ES-I3 (cell line): Measurements from ENCODE around the gene KRTAP12-1.
"Not testable (repeated sequence)": the region's sequence is repeated elsewhere in the genome, so short reads cannot be mapped to it uniquely, and the experiment has no call there.

Experiments
- H3K36me3 ChIP-seq: 2 replicates; pipeline ENCODE4 v1.6.1; 2013; ENCODE audit warnings: mild to moderate bottlenecking, low read length, control low read depth, moderate library complexity; ENCODE audit not compliant: insufficient read depth
- H3K4me1 ChIP-seq: 2 replicates; pipeline ENCODE4 v1.6.1; 2013; ENCODE audit warnings: mild to moderate bottlenecking, control low read depth, low read length; ENCODE audit not compliant: insufficient read depth
- H3K9ac ChIP-seq: 2 replicates; pipeline ENCODE4 v1.6.1; 2013; ENCODE audit warnings: low read depth, mild to moderate bottlenecking, low read length, moderate library complexity
- H3K9me3 ChIP-seq: 2 replicates; pipeline ENCODE4 v1.6.1; 2013; ENCODE audit warnings: mild to moderate bottlenecking, low read length, moderate library complexity; ENCODE audit not compliant: control insufficient read depth, insufficient read depth

The KRTAP12-1 gene

DNA sequence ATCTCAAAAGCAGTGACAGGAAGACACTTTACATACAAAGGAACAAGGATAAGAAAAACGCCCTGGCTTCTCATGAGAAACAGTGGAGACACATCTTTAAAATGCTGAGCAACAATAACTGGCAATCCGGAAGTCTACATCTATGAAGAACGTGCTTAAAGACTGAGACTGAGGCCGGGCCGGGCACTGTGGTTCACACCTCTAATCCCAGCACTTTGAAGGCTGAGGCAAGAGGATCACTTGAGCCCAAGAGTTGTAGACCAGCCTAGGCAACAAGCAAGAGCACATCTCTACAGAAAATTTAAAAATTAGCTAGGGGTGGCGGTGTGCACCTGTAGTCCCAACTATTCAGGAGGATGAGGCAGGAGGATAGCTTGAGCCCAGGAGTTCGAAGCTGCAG lies 2.1 kb upstream of the KRTAP12-1 start:
- H3K9ac ChIP-seq: no peak overlapping the region
- H3K36me3 ChIP-seq: no peaks in the 10 kb centered on the region
- no peaks in the 10 kb centered on the region for H3K9me3 ChIP-seq
- H3K4me1 ChIP-seq: peaks cover 13% of the 10 kb centered on the region; the same call in 1 of the 2 replicates

DNA sequence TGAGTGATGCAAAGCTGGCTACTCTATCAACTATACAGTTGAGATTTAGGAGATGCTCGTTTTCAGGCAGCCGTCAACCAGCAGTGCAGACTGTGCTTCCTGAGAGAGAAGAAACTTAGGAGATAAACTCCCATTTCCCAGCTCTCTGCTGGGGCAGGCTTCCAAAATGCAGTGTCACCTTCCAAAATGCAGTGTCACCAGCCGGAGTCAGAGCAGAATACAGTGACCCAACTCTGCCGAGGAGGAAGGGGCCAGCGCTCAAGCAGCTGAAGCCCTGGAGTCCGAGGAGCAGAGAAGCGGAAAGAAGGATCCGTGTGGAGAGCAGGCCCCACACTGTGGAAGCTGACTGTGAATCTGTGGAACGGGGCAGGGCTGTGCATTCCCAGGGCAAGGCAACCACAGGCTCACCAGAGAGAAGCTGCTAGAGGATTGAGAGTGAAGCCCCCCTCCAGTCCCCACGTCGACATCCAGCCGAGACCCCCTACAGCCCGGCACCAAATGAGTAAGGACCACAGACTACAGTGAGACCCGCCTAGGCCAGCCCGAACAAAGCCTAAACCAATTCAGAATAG lies 703 bp upstream of the KRTAP12-1 start:
- H3K9me3 ChIP-seq: no peaks in the 10 kb centered on the region
- H3K4me1 ChIP-seq: peaks cover 13% of the 10 kb centered on the region; the same call in 1 of the 2 replicates
- H3K36me3 ChIP-seq: no peaks in the 10 kb centered on the region
- no peak overlapping the region for H3K9ac ChIP-seq

DNA sequence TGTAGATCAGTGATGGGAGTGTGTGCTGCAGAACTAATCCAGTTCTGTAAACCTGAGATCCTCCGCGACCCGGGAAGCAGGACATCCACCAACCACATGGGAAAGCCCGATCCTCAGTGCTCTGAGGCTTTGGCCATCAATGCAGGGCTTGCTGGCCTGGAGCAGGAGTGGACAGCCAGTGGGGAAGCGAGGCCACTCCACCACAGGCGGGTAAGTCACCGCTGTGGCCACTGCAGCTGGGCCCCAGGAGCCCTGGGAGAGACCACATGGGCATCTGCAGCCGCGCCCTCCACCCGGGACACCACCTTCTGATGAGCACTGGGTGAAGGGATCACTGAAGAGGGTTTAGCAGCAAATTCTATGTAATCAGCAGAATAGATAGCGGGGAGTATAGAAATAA lies 811 bp downstream of the KRTAP12-1 start:
- Histone ChIP-seq H3K4me1 (no peaks in the 10 kb centered on the region), H3K9me3 (no peaks in the 10 kb centered on the region; the same call in 1 of the 2 replicates), H3K9ac (no peak overlapping the region), H3K36me3 (no peaks in the 10 kb centered on the region; the same call in 1 of the 2 replicates)

DNA sequence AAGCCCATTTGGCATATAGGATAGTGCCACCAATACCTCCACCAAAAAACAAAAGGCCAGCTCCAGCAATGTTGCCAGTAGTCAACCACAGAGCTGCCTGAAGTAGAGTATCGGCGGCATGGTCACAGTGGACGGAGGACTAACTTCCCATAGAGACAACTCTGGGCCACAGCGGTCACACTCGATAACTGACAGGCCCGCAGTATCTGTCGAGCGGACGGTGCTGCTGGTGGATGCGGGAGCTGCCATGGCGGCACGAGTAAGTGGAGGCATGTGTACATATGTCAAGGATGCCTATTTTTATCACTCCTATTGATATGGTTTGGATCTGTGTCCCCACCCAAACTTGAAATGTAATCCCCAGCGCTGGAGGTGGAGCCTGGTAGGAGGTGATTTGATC lies 4.1 kb downstream of the KRTAP12-1 start:
- no peaks in the 10 kb centered on the region; the same call in 1 of the 2 replicates for H3K36me3 ChIP-seq
- H3K9ac ChIP-seq: no peak overlapping the region
- H3K9me3 ChIP-seq: no peaks in the 10 kb centered on the region; the same call in 1 of the 2 replicates
- H3K4me1 ChIP-seq: no peaks in the 10 kb centered on the region

DNA sequence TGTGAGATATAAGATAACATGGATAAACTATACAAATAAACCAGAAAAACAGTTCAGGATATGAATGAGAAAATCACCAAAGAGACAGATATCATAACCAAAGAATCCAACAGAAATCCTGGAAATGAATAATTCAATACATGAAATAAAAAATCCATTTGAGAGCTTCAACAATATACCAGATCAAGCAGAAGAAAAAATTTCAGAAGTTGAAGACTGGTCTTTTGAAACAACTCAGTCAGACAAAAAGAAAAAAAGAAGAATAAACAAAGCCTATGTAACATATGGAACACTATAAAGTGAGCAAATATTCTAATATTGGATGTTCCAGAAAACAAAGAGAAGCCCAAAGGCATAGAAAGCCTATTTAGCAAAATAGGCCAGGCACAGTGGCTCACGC lies 10.1 kb downstream of the KRTAP12-1 start:
- no peaks in the 10 kb centered on the region; the same call in 1 of the 2 replicates for H3K36me3 ChIP-seq
- peaks cover 3% of the 10 kb centered on the region; the same call in 1 of the 2 replicates for H3K9me3 ChIP-seq
- H3K4me1 ChIP-seq: no peaks in the 10 kb centered on the region
- H3K9ac ChIP-seq: no peak overlapping the region

DNA sequence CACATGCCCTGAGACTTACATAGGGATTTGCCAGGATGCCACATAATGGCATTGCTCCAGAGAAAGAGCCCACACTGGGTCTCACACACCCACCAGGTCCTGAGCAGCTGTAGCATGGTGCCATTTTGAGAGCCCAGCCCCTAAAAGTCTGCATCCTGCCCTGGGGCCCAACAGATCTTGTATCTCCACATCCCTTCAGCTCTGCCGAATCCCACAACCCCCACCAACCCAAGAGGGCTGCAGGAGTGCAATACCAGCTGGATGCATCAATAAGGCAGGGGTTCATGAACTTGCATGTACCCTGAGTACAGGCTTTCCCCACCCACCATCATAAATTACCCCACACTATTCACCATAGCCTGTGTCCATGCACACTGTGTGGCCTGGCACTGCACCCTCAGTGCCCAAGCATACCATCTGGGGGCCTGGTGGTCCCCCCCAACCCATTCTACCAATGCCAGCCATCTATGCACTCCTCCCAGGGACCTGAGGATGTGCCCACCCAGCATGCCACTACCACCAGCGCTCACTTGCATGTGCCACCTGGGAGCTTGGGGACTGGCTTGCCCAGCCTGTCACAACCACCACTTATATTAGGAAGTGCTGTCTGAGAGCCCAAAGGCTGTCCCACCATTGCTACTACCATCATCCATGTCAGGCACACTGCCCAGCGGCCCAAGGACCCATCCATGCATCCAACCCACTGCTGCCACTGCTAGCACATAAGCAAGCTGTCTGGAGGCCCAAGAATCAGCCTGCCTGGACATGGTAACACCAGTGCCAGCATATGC lies 11.1 kb downstream of the KRTAP12-1 start:
- H3K4me1 ChIP-seq: no peaks in the 10 kb centered on the region
- H3K9me3 ChIP-seq: peaks cover 3% of the 10 kb centered on the region; the same call in 1 of the 2 replicates
- no peaks in the 10 kb centered on the region for H3K36me3 ChIP-seq
- no peak overlapping the region for H3K9ac ChIP-seq

DNA sequence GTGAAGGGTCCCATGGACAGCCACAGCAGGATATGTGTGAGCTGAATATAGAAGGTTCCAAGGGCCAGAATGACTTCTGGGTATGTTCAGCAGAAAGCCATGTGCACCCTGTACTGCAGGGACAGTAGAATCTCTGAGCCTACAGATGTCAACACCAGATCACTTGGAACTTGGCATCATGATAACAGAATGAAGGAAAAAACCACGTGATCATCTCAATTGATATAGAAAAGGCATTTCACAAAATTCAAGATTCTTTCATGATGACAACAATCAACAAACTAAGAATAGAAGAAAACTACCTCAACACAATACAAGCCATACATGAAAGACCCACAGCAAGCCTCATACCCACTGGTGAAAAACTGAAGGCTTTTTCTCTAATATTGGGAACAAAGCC lies 14.4 kb downstream of the KRTAP12-1 start:
- H3K9me3 ChIP-seq: peaks cover 3% of the 10 kb centered on the region; the same call in 1 of the 2 replicates
- H3K36me3 ChIP-seq: no peaks in the 10 kb centered on the region
- H3K4me1 ChIP-seq: no peaks in the 10 kb centered on the region
- no peak overlapping the region for H3K9ac ChIP-seq

DNA sequence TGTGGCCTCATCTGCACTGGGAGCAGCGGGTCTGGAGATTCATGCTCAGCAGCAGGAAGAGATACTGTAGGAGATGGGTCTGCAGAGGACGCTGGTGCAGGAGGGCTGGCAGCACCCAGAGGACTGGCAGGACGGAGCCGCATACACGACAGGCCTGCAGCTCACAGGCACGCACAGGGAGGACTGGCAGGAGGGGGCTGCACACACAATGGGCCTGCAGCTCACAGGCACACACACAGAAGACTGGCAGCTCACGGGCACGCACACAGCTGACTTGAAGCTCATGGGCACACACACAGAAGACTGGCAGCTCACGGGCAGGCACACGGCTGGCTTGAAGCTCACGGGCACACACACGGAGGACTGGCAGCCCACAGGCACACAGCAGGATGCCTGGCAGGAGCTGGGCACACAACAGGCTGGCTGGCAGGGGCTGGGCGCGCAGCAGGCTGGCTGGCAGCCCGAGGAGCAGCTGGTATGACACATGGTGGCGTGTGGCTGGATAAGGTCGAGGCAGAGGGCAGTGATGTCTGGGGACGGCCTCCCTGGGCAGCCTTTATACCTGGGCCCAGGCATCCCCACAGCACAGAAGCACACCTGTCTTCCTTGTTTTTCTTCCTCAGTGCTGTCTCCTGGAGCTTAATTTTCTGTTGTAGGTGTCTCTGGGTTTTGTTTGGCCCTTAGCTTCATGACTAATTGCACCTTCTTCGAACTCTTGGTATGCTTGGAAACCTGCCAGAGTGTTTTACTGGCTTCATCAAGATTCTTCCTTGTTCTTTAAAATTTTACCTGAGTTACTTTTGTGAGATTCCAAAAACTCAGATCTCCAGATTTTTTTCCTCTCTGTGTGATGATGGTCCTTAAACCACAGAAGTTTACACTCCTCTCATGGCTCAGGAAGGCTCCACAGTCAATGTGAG lies 15.3 kb downstream of the KRTAP12-1 start, which contains the start of gene KRTAP12-2:
Gene KRTAP12-2 (minus strand): TSS at position 527 of the 920 bp plus-strand sequence. CDS start 41 bp downstream, at position 486.
- H3K36me3 ChIP-seq: no peaks in the 10 kb centered on the region
- H3K9me3 ChIP-seq: peaks cover 3% of the 10 kb centered on the region; the same call in 1 of the 2 replicates
- no peak within 1 kb of the TSS for H3K9ac ChIP-seq
- H3K4me1 ChIP-seq: no peaks in the 10 kb centered on the region

DNA sequence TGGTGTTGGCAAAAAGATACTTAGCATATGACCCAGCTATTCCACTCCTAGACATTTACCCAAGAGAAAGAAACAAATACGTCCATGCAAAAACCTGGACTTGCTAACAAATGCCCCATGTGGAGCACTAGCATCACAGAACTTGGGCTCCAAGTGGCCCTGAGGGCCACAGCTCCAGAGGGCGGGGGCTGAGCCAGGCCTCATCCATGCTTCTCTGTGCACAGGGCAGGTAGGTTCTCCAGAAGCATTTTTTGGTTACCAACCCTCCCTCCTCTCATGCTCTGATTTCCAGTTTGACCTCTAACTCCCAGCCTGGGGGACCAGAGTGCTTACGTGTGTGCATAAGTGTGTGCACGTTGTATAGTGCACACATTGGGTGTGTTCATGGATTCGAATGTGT lies 17.3 kb downstream of the KRTAP12-1 start:
- H3K36me3 ChIP-seq: no peaks in the 10 kb centered on the region

DNA sequence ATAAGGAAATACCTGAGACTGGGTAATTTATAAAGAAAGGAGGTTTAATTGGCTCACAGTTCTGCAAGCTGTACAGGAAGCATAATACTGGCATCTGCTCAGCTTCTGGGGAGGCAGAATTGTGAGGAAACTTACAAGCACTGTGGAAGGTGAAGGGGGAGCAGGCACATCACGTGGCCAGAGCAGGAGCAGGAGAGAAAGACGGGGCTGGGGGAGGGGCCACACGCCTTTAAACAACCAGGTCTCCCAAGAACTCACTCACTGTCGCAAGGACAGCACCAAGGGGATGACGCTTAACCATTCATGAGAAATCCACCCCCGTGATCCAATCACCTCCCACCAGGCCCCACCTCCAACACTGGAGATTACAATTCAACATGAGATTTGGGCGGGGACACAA lies 20.4 kb downstream of the KRTAP12-1 start:
- H3K4me1 ChIP-seq, H3K36me3 ChIP-seq, H3K9me3 ChIP-seq, H3K9ac ChIP-seq: not testable (repeated sequence)

More for the DNA sequence above, 17.3 kb downstream of the KRTAP12-1 start:
- Histone ChIP-seq H3K9ac (no peak overlapping the region), H3K9me3 (no peaks in the 10 kb centered on the region; the same call in 1 of the 2 replicates), H3K4me1 (no peaks in the 10 kb centered on the region)

DNA sequence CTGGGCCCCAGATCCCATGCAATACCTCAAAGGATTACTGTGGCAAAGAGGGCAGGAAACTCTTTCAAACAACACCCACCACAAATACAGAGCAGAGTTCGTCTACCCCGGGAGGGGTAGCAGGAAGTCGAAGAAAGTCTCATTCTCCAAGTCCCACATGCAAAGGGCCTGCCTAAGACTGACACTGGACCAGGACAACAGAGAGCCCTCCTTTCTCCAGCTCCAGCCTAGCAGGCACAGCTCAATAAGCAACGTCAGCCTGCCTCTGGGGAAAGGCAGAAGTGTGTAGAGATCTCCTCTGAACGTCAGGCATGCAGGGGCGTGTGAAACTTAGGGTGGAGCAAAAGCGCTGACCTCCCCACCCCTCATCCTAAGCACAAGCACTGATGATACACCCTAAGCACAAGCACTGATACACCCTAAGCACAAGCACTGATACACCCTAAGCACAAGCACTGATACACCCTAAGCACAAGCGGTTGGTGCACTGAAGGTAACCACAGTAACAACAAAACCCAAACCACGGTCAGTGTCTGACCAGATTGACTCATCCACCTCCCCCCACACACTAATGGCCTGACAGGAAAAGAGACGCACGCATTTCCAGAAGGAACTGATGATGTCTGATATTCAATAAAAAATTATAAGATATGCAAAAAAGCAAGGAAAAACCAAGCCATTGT lies 22.9 kb downstream of the KRTAP12-1 start:
- Histone ChIP-seq H3K9ac (no peak overlapping the region), H3K36me3 (no peaks in the 10 kb centered on the region), H3K4me1 (peaks cover 6% of the 10 kb centered on the region; the same call in 1 of the 2 replicates), H3K9me3 (no peaks in the 10 kb centered on the region)

DNA sequence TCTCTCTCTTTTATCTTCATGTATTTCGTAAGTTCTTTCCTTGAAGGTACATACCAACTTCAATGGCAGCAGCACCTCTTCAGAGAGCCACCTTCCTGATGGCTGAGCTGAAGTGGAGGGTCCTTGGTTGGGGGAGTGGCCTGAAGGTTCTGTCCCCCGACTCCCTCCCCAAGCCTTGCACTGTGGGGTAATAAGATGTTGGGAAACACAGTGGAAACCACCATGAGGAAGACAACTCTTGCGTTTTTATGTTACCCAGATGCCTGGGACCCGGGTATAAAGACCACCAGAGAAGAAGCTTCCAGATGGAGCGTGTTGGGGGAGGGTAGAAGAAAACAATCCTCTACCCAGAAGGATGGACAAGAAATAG lies 23.4 kb downstream of the KRTAP12-1 start:
- H3K36me3 ChIP-seq: no peaks in the 10 kb centered on the region

DNA sequence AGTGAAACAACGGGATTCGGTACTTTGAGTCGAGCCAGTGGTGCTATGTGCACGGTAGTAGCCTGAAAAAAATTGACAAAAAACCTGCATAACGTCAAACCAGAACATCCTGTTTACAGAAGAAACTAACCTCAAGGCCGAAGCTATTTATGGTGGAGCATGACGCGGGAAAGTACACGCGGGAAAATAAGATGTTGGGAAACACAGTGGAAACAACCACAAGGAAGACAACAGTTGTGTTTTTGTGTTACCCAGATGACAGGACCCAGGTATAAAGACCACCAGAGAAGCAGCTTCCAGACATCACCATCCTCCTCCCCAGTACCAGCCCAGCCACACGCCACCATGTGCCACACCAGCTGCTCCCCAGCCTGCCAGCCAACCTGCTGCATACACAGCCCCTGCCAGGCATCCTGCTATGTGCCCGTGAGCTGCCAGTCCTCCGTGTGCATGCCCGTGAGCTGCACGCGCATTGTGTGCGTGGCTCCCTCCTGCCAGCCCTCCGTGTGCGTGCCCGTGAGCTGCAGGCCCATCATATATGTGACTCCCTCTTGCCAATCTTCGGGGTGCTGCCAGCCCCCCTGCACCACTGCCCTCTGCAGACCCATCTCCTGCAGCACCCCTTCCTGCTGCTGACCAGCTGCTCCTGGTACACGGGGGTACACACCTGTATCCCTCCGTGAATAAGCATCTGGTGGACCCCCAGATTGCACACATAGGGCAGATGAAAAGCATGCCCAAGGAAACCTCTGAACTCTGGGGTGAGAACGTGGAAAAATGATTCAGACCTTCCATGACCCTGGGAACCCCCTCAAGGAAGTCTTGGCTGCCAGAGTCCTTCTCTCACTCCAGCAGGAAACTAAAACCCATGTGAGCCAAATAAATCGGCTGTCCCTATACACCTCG lies 24.1 kb downstream of the KRTAP12-1 start, which contains the start of gene KRTAP12-3:
Gene KRTAP12-3 (plus strand): TSS at position 298 of the 906 bp plus-strand sequence. CDS start 48 bp downstream, at position 346.
- no peaks in the 10 kb centered on the region for H3K36me3 ChIP-seq
- peaks cover 6% of the 10 kb centered on the region; the same call in 1 of the 2 replicates for H3K4me1 ChIP-seq
- no peaks in the 10 kb centered on the region for H3K9me3 ChIP-seq
- H3K9ac ChIP-seq: no peak within 1 kb of the TSS

More for the DNA sequence above, 23.4 kb downstream of the KRTAP12-1 start:
- Histone ChIP-seq H3K9ac (no peak overlapping the region), H3K4me1 (peaks cover 6% of the 10 kb centered on the region; the same call in 1 of the 2 replicates), H3K9me3 (no peaks in the 10 kb centered on the region)
